Nephron (organoid): ENCODE data around the gene CLIC4.
"Not testable (repeated sequence)": the region's sequence is repeated elsewhere in the genome, so short reads cannot be mapped to it uniquely, and the experiment has no call there.

Experiments used
- H3K27ac Mint-ChIP-seq, 3 experiments: 2 replicates each; pipeline ENCODE4 v1.8.0; 2020; ENCODE audit warnings: mixed read lengths in 3 of 3, mild to moderate bottlenecking in 2 of 3, moderate library complexity in 1 of 3
- H3K27me3 Mint-ChIP-seq: 2 replicates; pipeline ENCODE4 v1.8.0; 2021; ENCODE audit warnings: low read depth, mild to moderate bottlenecking, moderate library complexity, mixed read lengths
- H3K36me3 Mint-ChIP-seq: 2 replicates; pipeline ENCODE4 v1.8.0; 2020; ENCODE audit warnings: low read depth, mixed read lengths
- H3K4me1 Mint-ChIP-seq: 2 replicates; pipeline ENCODE4 v1.8.0; 2020; ENCODE audit warnings: mixed read lengths
- H3K4me3 Mint-ChIP-seq, 3 experiments: 2 replicates each; pipeline ENCODE4 v1.8.0; 2020; ENCODE audit warnings: mild to moderate bottlenecking in 3 of 3, mixed read lengths in 3 of 3, moderate library complexity in 2 of 3
- H3K9me3 Mint-ChIP-seq: 2 replicates; pipeline ENCODE4 v1.8.0; 2020; ENCODE audit warnings: mixed read lengths
- CTCF ChIP-seq, 3 experiments: fragments of 200-600 bp; sonication (generic); IDR thresholded peaks; one replicate each; pipeline ENCODE4 v1.5.0; 2021; ENCODE audit warnings: antibody characterized with exemption in 3 of 3; ENCODE audit not compliant: unreplicated experiment in 3 of 3

Gene CLIC4

GRCh38 chr1:24888971-24889676 is 143.9 kb downstream of the CLIC4 start:
- H3K4me1 Mint-ChIP-seq = no peaks in the 10 kb centered on the region

GRCh38 chr1:24890887-24891286 is 145.6 kb downstream of the CLIC4 start:
- Mint-ChIP-seq H3K9me3 (peaks cover 18% of the 10 kb centered on the region), H3K4me3 (no peak overlapping the region), H3K36me3 (peaks cover 9% of the 10 kb centered on the region), H3K27me3 (peaks cover 32% of the 10 kb centered on the region), H3K4me1 (no peaks in the 10 kb centered on the region), H3K27ac (no peak overlapping the region)
- no peak for TF ChIP-seq CTCF (IDR thresholded peaks at IDR 0.05; ENCODE audit: unreplicated experiment in 3 of 3)

More at GRCh38 chr1:24888971-24889676, 143.9 kb downstream of the CLIC4 start:
- Mint-ChIP-seq H3K9me3 (peaks cover 24% of the 10 kb centered on the region), H3K4me3 (no peak overlapping the region), H3K27ac (no peak overlapping the region), H3K27me3 (peaks cover 43% of the 10 kb centered on the region), H3K36me3 (peaks cover 9% of the 10 kb centered on the region)
- no peak for TF ChIP-seq CTCF (IDR thresholded peaks at IDR 0.05; ENCODE audit: unreplicated experiment in 3 of 3)

GRCh38 chr1:24891367-24891766 is 146.1 kb downstream of the CLIC4 start:
- peaks cover 18% of the 10 kb centered on the region for H3K9me3 Mint-ChIP-seq
- not testable (repeated sequence) for H3K27ac Mint-ChIP-seq, H3K36me3 Mint-ChIP-seq, H3K4me1 Mint-ChIP-seq, H3K4me3 Mint-ChIP-seq
- H3K27me3 Mint-ChIP-seq = peaks cover 32% of the 10 kb centered on the region

- H3K9me3 Mint-ChIP-seq = peaks cover 18% of the 10 kb centered on the region
- peaks cover 36% of the 10 kb centered on the region for H3K27me3 Mint-ChIP-seq
- H3K4me1 Mint-ChIP-seq = no peaks in the 10 kb centered on the region
- H3K4me3 Mint-ChIP-seq = no peak overlapping the region
- H3K27ac Mint-ChIP-seq = no peak overlapping the region
- TF ChIP-seq CTCF (IDR thresholded peaks at IDR 0.05; ENCODE audit: unreplicated experiment in 3 of 3) = no peak
- H3K36me3 Mint-ChIP-seq = peaks cover 9% of the 10 kb centered on the region
These were observed 147.2 kb downstream of the CLIC4 start for GRCh38 chr1:24892188-24893153.

- peaks cover 9% of the 10 kb centered on the region for H3K36me3 Mint-ChIP-seq
- no peak for TF ChIP-seq CTCF (IDR thresholded peaks at IDR 0.05; ENCODE audit: unreplicated experiment in 3 of 3)
- peaks cover 39% of the 10 kb centered on the region for H3K27me3 Mint-ChIP-seq
- no peak overlapping the region for H3K4me3 Mint-ChIP-seq
- no peak overlapping the region for H3K27ac Mint-ChIP-seq
- H3K4me1 Mint-ChIP-seq = no peaks in the 10 kb centered on the region
- peaks cover 18% of the 10 kb centered on the region for H3K9me3 Mint-ChIP-seq
These were observed 148.2 kb downstream of the CLIC4 start for GRCh38 chr1:24893431-24893830.
